Activated CD4-positive, alpha-beta T cell treated with anti-CD3 and anti-CD28 coated beads, Interleukin-2, Interleukin-4, amounts not matched to agents 100 ng/mL and 50 ng/mL, durations not matched to agents 16 hours and 8 hours (primary cell): ENCODE data around the gene HSF5.
A peak's percentile ranks its signal among the peaks of the same experiment; 100 is the strongest.

Experiments used
- DNase-seq: peaks from one replicate; pipeline ENCODE4 v3.0.0-alpha.2; 2020; ENCODE audit warnings: low spot score

The HSF5 gene

GRCh38 chr17:58487589-58488427 lies at the start of gene HSF5:
Gene HSF5, minus strand, starts transcription at chr17:58488408. Its CDS starts 134 bp downstream, at chr17:58488274.
- peak; percentile 72 for DNase-seq

GRCh38 chr17:58537266-58537665 lies 49.1 kb upstream of the HSF5 start:
- no peak for DNase-seq

GRCh38 chr17:58536542-58536941 lies 48.3 kb upstream of the HSF5 start:
- no peak for DNase-seq

DNA sequence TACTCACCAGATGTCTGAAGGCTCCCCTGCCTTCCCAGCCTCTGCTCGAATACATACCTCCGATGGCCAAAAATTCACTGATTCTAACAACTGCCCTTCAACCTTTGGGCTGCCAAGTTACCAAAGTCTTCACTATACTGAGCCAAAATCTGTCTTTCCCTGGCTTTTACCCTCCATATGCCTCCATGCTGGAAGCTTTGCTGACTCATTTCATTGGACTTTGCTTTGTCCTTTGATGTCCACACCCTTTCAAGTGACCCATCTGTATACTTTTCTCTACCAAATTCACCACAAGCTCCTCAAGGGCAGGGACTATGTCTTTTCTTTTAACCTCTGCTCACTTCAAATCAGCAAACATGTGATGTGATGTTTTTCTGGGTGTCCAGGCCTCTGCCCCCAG lies 47.2 kb upstream of the HSF5 start:
- no peak for DNase-seq

GRCh38 chr17:58534901-58535421 lies 46.8 kb upstream of the HSF5 start:
- no peak for DNase-seq

GRCh38 chr17:58534331-58534730 lies 46.1 kb upstream of the HSF5 start:
- no peak for DNase-seq

DNA sequence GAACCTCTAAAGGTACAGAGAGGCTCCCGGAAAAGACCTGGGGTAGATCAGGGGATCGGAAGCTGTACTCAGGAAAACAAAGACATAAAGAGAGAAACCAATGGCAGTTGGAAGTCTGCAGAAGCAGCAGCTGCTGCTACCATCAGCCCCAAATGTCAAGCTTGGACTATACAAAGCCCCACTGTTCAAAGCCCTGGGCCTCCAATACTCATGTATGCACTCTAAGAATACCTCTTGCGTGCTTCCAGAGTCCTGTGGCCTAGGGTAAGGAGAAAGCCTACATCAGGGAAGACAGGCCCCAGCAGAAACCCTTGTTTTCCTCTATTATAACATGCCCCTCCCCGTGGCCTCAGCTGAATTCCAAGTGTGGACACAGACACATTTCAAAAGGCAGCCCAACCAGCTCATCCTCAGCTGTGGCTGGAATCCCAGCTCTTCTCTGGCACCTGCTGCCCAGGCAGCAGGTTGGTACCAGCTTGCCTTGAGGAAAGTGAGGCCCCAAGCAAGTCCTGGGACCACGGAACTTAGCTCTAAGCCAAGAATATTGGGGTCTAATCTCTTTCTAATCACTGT lies 45.5 kb upstream of the HSF5 start:
- DNase-seq = no peak

GRCh38 chr17:58532555-58532951 lies 44.3 kb upstream of the HSF5 start:
- DNase-seq = no peak

DNA sequence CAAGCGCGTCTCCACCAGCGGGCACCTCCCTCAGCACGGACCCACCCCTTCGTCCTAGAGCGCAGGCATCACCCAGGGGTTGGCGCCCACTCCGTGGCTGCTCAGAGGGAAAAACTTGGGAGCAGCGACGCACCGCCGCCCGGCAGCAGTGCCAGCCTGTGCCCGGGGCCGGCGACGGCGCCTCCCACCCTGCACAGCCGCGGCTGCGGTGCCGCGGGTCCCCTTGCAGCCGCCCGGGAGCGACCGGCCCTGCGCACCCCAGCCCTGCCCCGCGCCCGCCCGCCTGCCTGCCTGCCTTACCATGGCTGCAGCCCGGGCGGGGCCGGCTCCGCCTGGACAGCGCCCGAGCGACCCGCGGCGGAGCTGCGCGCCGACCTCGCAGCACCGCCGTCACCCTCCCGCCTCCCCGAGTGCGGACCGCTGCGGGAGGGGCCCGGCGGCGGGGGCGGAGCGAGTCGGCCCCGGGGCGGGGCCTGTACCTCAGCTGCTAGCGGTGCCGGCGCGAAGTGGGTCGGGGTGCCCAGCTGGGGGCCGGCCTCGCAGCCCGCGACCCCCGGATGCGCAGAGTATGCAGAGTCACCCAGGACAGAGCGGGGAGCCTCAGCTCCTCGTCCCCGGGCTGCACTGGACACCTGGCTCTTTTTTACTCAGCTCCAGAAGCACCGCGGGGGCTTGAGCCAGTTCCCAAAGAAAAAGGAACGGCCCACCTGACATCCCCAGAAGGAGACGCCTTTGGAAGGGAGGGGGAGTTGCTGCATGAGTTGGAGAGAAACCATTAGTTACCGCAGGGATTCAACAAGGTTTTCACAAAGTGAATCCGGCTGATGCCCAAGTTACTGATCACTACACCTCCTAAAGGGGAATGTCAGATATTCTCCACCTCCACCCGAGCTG lies 43.7 kb upstream of the HSF5 start:
- DNase-seq = peak; percentile 24

- DNase-seq = no peak
Observed at GRCh38 chr17:58531122-58531521, 42.9 kb upstream of the HSF5 start.

GRCh38 chr17:58530655-58531054 lies 42.4 kb upstream of the HSF5 start:
- DNase-seq = no peak

DNA sequence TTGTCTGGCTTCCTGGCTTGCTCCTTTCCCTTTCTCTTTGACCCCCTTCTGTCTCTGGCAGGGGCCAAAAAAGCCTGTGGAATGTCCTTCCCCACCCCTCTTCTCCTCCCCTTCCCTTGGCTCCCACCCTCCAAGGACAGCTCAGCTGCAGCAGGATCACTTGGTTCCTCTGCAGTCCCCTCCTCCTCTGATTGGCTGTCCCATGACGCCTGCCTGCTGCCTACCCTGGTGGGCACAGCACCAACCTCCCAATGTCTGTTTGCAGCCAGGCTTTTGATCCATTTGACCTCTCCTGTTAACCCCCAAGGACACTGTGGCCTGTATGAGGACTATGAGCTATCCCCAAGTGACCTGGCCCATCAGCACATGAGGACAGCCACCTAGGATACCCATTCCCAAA lies 41.1 kb upstream of the HSF5 start:
- DNase-seq = no peak

GRCh38 chr17:58528443-58528842 lies 40.2 kb upstream of the HSF5 start:
- no peak for DNase-seq

DNA sequence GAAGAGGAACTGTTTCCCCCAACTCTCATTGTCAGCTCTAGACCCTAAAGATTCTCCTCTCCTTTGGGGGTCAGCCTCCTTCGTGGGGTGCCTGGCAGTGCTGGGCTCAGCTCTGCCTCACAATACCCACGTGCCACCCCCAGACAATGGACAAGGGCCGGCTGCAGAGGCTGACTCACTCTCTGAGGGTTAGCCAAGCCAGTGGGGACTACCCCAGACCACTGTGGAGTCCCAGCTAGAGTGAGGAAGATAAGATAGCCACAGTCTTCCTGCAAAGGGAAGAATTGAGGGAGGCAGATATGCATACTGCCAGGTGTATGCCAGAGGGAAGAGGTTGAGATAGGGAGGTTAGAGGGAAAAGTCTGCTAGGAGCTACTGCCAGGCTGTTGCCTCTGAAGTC lies 39.7 kb upstream of the HSF5 start:
- no peak for DNase-seq

GRCh38 chr17:58527306-58527705 lies 39.1 kb upstream of the HSF5 start:
- no peak for DNase-seq

DNA sequence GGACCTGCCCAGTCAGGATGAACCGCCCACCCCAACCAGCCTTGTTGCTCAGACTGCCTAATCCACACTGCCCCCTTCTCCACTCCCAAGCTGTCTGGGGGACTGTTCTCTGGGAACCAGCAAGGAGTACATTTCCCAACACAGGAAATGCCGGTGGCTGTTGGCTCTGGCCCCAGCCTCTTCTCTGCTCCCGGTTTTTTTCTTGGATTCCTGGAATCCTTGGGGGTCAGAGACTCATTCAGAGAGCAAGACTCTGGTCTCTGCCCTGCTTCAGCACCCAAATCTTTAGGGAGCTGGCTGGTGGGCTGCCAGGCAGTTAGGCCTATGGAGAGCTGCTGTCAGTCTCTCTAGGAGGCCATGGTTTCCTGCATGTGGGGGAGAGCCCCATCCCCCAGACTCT lies 37.0 kb upstream of the HSF5 start:
- no peak for DNase-seq

- no peak for DNase-seq
Observed at GRCh38 chr17:58521680-58522079, 33.5 kb upstream of the HSF5 start.

GRCh38 chr17:58520843-58521430 lies 32.7 kb upstream of the HSF5 start:
- peak; percentile 15 for DNase-seq

- DNase-seq = peak; percentile 100
Observed at GRCh38 chr17:58517928-58518609, 29.9 kb upstream of the HSF5 start.

DNA sequence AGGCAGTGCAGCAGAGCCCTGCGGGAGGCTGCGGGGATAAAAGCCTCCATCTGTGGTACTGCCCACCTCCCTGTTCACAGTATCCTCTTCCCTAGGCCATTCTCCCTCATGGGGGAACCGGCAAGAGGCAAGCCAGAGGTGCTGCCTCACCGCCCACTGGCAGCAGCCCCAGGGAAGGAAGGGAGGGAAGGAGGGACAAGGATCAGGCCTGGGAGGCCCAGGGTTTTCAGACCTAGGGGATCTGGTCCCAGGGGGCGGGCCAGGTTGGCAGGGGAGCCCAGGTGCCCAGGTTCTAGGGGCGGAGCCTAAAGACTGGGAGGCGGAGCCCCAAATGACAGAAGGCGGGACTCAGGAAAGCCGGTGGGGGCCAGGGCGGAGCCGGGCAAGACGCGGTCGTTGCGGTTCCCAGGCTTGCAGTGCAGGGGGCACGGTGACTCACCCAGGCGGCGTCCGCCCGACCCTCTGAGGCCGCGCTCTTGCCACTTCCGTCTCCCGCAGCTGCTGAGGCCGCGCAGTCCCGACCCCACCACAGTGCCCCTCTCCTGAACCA lies 29.2 kb upstream of the HSF5 start:
- no peak for DNase-seq
